NT2/D1 (cell line): Measurements from ENCODE around the gene SPATA2.
"Not testable (repeated sequence)": the region's sequence is repeated elsewhere in the genome, so short reads cannot be mapped to it uniquely, and the experiment has no call there.

Experiments
- DNase-seq: peaks from one replicate; pipeline ENCODE4 v3.0.0-alpha.2; 2011; ENCODE audit warnings: low read depth, low spot score
- H3K27me3 ChIP-seq: 2 replicates; pipeline ENCODE4 v1.6.0; 2011; ENCODE audit warnings: mild to moderate bottlenecking; ENCODE audit not compliant: insufficient read length, insufficient read depth
- H3K36me3 ChIP-seq: 2 replicates; pipeline ENCODE4 v1.6.1; 2011; ENCODE audit warnings: mild to moderate bottlenecking, low read length, mixed read lengths; ENCODE audit not compliant: insufficient read depth, insufficient read length
- H3K4me1 ChIP-seq: 2 replicates; pipeline ENCODE4 v1.5.1; 2011; ENCODE audit not compliant: insufficient read depth, insufficient read length
- H3K4me3 ChIP-seq: 2 replicates; pipeline ENCODE4 v1.5.1; 2011; ENCODE audit warnings: low read depth; ENCODE audit not compliant: insufficient read length
- H3K9ac ChIP-seq: 2 replicates; pipeline ENCODE4 v1.6.0; 2011; ENCODE audit warnings: low read depth; ENCODE audit not compliant: insufficient read length
- H3K9me3 ChIP-seq: 2 replicates; pipeline ENCODE4 v1.5.1; 2011; ENCODE audit warnings: mild to moderate bottlenecking, low read length; ENCODE audit not compliant: insufficient read depth
- SUZ12 ChIP-seq: IDR thresholded peaks from 2 replicates; pipeline ENCODE4 v1.6.1; 2011; ENCODE audit not compliant: insufficient read length, insufficient read depth; ENCODE audit errors: extremely low read depth
- YY1 ChIP-seq: IDR thresholded peaks from 2 replicates; pipeline ENCODE4 v1.6.1; 2011; ENCODE audit not compliant: insufficient read length, insufficient read depth
- ZNF274 ChIP-seq: IDR thresholded peaks from 2 replicates; pipeline ENCODE4 v1.6.1; 2011; ENCODE audit warnings: mild to moderate bottlenecking, low read depth, low read length

The SPATA2 gene

GRCh38 chr20:49896204-49896603 is 19.1 kb downstream of the SPATA2 start:
- Histone ChIP-seq H3K9ac (no peak overlapping the region), H3K27me3 (no peaks in the 10 kb centered on the region), H3K4me3 (no peak overlapping the region), H3K4me1 (peaks cover 19% of the 10 kb centered on the region), H3K9me3 (no peaks in the 10 kb centered on the region), H3K36me3 (no peaks in the 10 kb centered on the region)
- no peak for DNase-seq
- TF ChIP-seq SUZ12 (no peak), ZNF274 (no peak), YY1 (no peak)

- H3K36me3 ChIP-seq, H3K4me3 ChIP-seq, H3K9me3 ChIP-seq, H3K9ac ChIP-seq, H3K27me3 ChIP-seq, DNase-seq: not testable (repeated sequence)
- peaks cover 24% of the 10 kb centered on the region for H3K4me1 ChIP-seq
Observed at GRCh38 chr20:49895474-49896093, 19.7 kb downstream of the SPATA2 start.

- Histone ChIP-seq H3K27me3 (no peaks in the 10 kb centered on the region), H3K9ac (no peak overlapping the region), H3K9me3 (no peaks in the 10 kb centered on the region), H3K4me1 (peaks cover 30% of the 10 kb centered on the region), H3K4me3 (no peak overlapping the region), H3K36me3 (peaks cover 7% of the 10 kb centered on the region)
- TF ChIP-seq SUZ12: no peak
- TF ChIP-seq ZNF274: no peak
- TF ChIP-seq YY1: no peak
- DNase-seq: no peak
Observed at GRCh38 chr20:49894073-49894470, 21.3 kb downstream of the SPATA2 start.

GRCh38 chr20:49893242-49894072 is 21.9 kb downstream of the SPATA2 start:
- H3K27me3 ChIP-seq: no peaks in the 10 kb centered on the region
- H3K9me3 ChIP-seq: no peaks in the 10 kb centered on the region
- H3K4me1 ChIP-seq: peaks cover 34% of the 10 kb centered on the region
- no peak overlapping the region for H3K4me3 ChIP-seq
- no peak for DNase-seq
- TF ChIP-seq SUZ12 (no peak), YY1 (no peak), ZNF274 (no peak)
- H3K36me3 ChIP-seq: peaks cover 9% of the 10 kb centered on the region
- H3K9ac ChIP-seq: no peak overlapping the region

- Histone ChIP-seq H3K9ac (no peak overlapping the region), H3K4me1 (peaks cover 40% of the 10 kb centered on the region), H3K36me3 (peaks cover 14% of the 10 kb centered on the region), H3K4me3 (no peak overlapping the region), H3K27me3 (no peaks in the 10 kb centered on the region), H3K9me3 (no peaks in the 10 kb centered on the region)
- TF ChIP-seq YY1 (no peak), ZNF274 (no peak), SUZ12 (no peak)
- DNase-seq: no peak
Observed at GRCh38 chr20:49892817-49893216, 22.5 kb downstream of the SPATA2 start.

GRCh38 chr20:49892260-49892659 is 23.1 kb downstream of the SPATA2 start:
- no peak for TF ChIP-seq YY1
- no peak for TF ChIP-seq SUZ12
- no peak for TF ChIP-seq ZNF274
- Histone ChIP-seq H3K27me3 (no peaks in the 10 kb centered on the region), H3K36me3 (peaks cover 14% of the 10 kb centered on the region), H3K4me1 (peaks cover 45% of the 10 kb centered on the region), H3K9ac (peak overlapping the region; percentile 12), H3K9me3 (no peaks in the 10 kb centered on the region), H3K4me3 (no peak overlapping the region)
- no peak for DNase-seq

GRCh38 chr20:49891476-49892110 is 23.7 kb downstream of the SPATA2 start:
- H3K4me1 ChIP-seq: peaks cover 50% of the 10 kb centered on the region
- peak overlapping the region; percentile 45 for H3K9ac ChIP-seq
- H3K27me3 ChIP-seq: no peaks in the 10 kb centered on the region
- no peak for DNase-seq
- H3K4me3 ChIP-seq: no peak overlapping the region
- no peaks in the 10 kb centered on the region for H3K9me3 ChIP-seq
- H3K36me3 ChIP-seq: peaks cover 17% of the 10 kb centered on the region
- no peak for TF ChIP-seq SUZ12
- TF ChIP-seq YY1: no peak
- no peak for TF ChIP-seq ZNF274
